GM12801 (cell line): ENCODE data around the gene GALNT9.

ENCODE experiments used
- TF ChIP-seq, protein P1 (sequence below): IDR thresholded peaks from one replicate; pipeline ENCODE4 v1.5.1; 2011; ENCODE audit warnings: control low read depth; ENCODE audit not compliant: insufficient read length; ENCODE audit errors: extremely low read depth

GALNT9 gene

DNA sequence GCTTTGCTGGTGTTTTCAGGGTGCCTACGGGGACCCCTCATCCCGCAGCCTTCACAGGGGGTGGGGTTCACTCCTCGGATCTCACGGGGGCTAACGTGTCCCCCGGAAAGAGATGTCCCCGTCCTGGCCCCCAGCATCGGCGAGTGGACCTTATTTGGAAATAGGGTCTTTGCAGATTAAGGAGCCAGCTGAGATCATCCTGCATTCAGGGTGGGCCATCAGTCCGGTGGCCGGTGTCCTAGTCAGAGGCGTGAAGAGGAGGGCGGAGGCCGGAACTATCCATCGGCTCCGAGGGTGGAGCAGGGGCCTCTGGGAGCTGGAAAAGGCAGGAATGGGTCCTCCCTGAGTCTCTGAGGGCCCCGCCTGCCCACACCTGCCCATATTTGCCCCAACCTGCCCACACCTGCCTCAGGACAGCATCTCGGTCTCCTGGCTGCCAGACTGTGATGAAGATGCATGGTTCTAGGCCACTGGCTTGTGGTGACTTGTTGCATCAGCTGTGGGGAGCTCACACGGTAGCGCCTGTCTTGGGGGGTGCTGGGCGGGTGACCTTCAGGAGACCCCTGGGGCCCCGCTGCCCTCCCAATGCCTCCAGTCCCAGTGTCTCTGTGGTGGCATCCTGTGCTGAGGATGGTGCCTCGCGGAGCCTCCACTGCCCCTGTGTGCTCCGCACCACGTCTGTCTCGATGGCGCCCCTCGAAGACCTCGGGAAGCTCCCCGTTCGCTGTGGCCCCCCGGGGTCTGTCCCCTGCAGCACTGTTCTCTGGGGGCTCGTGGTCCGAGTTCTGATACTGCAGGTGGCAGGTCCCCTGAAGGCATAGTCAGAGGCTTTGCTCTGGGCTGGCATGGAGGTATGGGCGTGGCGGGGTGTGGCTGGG, 170.5 kb downstream of the GALNT9 start:
- TF ChIP-seq, protein P1, sequence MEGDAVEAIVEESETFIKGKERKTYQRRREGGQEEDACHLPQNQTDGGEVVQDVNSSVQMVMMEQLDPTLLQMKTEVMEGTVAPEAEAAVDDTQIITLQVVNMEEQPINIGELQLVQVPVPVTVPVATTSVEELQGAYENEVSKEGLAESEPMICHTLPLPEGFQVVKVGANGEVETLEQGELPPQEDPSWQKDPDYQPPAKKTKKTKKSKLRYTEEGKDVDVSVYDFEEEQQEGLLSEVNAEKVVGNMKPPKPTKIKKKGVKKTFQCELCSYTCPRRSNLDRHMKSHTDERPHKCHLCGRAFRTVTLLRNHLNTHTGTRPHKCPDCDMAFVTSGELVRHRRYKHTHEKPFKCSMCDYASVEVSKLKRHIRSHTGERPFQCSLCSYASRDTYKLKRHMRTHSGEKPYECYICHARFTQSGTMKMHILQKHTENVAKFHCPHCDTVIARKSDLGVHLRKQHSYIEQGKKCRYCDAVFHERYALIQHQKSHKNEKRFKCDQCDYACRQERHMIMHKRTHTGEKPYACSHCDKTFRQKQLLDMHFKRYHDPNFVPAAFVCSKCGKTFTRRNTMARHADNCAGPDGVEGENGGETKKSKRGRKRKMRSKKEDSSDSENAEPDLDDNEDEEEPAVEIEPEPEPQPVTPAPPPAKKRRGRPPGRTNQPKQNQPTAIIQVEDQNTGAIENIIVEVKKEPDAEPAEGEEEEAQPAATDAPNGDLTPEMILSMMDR: no peak

DNA sequence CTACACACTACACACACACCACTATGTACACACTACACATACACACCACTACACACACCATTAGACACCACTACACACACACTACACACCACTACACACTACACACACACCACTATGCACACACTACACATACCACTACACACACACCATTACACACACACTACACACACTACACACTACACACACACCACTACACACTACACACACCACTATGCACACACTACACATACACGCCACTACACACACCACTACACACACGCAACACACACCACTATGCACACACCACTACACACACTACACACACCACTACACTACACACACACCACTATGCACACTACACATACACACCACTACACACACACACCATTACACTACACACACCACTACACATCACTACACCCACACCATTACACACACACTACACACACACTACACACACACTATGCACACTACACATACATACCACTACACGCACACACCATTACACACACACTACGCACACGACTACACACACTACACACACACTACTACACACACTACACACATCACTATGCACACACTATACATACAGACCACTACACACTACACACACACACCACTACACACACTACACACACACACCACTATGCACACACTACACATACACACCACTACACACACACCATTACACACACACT, 171.5 kb downstream of the GALNT9 start:
- TF ChIP-seq, protein P1: no peak

DNA sequence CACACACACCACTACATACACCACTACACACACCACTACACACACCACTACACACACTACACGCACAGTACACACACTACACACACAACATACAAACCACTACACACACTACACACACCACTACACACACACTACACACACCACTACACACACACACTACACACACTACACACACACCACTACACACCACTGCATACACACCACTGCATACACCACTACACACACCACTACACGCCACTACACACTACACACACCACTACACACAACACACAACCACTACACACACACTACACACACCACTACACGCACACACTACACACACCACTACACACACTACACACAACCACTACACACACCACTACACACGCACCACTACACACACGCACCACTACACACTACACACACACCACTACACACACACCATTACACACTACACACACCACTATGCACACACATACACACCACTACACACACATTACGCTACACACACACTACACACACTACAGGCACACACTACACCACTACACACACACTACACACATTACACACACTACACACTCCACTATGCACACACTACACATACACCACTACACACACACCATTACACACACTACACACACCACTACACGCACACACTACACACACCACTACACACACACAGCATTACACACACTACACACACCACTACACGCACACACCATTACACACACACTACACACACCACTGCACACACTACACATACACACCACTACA, 172.6 kb downstream of the GALNT9 start:
- TF ChIP-seq, protein P1: no peak

GRCh38 chr12:132155771-132156572, 173.4 kb downstream of the GALNT9 start:
- TF ChIP-seq, protein P1: no peak

DNA sequence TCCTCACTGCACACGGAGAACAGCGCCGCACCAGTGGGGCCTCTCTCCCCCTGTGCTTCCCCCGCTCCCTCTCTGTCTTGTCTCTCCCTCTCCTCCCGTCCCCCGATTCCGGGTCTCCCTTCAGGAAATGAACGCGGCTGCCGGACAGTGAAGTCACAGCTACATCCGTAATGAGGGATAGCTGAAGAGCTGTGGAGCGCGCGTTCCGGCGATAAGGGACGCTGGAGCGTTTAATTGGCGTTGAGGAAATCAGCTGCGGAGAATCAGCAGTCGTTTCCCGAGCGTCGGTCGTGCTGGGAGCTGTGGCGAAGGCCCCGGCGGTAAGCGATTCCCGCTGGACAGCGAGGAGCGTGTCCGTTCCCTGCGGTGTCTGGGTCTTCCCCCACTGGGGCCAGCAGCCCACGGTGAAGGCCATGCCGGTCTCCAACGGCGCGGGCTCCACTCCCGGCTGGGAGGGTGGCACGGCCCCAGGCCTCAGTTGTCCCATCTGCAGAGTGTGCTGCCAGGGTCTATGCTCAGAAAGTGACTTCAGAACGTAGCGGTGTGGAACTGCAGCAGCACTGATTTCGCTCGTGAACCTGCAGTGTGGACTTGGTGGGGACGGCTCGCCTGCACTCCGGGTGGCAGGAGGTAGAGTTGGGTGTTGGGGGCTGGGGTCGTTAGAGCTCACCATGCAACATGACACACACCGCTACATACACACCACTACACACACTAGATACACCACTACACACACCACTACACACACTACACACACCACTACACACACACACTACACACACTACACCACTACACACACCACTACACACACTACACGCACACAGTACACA, 174.2 kb downstream of the GALNT9 start:
- TF ChIP-seq, protein P1: no peak

- TF ChIP-seq, protein P1: no peak
These were observed 175.0 kb downstream of the GALNT9 start for GRCh38 chr12:132154341-132154761.
